ENCODE results near the gene GBE1.
"Not testable (repeated sequence)": the region's sequence is repeated elsewhere in the genome, so short reads cannot be mapped to it uniquely, and the experiment has no call there.

GBE1 gene

GRCh38 chr3:81518945-81519344 lies 242.5 kb downstream of the GBE1 start:
- no peak for DNase-seq

GRCh38 chr3:81516042-81516441 lies 245.4 kb downstream of the GBE1 start:
- DNase-seq = no peak

DNA sequence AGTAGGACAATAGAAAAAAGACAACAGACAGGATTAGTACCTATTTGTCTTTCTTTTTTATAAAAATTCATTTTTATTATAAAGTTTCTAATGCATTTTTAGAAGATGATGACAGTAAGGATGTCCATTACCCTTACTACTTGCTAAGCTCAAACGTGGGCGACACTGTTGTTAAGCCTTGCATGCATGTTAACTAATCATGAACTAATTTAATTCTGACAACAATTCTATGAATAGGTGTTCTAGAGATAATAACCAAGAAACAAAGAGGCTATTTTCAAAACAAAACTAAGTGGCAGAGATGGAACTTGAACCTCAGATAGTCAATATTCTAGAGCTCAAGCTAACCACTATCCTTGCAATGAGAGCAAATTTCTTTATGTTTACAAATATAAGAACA lies 247.9 kb downstream of the GBE1 start:
- DNase-seq = no peak

GRCh38 chr3:81503026-81503425 lies 258.4 kb downstream of the GBE1 start:
- no peak for DNase-seq

GRCh38 chr3:81502236-81502635 lies 259.2 kb downstream of the GBE1 start:
- DNase-seq = no peak

GRCh38 chr3:81500039-81500438 lies 261.4 kb downstream of the GBE1 start:
- no peak for DNase-seq

- DNase-seq = no peak
Observed at GRCh38 chr3:81497572-81498251, 263.7 kb downstream of the GBE1 start.

DNA sequence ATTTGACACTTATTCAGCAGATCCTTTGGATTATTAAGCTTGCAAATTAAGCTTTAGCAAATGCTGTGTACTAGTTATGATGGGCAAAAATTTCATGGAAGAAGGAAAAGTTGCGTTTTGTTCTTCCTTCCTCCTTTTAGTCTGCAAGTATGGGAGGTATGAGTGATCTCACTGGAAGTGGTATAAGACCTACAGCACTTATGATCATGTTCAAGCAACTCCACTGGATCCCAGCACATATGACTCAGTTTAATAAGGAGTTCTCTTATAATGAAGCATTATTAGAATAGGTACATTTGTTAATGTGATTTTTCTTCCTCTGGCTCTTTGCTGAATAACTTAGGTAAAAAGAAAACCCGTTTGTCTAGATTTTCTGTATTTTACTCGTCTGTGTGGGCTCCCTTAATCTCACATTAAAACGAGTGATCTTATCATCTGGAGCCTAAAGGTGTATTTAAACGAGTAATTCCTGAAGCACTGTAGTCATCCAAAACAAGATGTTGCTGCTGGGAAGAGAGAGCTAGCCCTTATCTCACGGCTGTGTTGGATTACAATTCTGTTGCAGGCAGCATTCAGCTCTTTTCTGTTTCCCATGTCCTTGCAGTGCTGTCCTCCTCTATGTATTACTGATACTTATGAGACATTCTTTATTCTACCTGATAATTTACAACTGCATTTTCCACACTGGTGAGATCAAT lies 264.9 kb downstream of the GBE1 start:
- DNase-seq = no peak

- not testable (repeated sequence) for DNase-seq
Observed at GRCh38 chr3:81492471-81492870, 269.0 kb downstream of the GBE1 start.

DNA sequence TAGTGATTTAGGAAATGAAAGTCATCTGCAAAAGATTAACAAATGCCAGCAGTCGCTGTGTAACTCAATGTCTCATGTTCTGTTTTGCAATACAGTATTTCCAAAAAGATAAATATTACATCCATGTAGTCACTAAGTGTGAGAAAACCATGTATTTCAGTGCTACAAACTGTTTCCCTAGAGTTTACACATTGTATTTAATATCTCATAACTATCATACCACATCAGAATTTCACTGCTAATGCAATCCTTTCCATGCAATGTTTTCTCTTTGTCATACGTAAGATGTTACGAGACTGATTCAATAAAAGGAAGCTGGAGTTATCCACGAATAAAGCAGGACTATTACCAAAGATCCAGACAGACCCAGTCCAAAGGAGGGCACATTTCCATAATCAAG lies 269.4 kb downstream of the GBE1 start:
- no peak for DNase-seq

- peak; percentile 50 for DNase-seq
Observed at GRCh38 chr3:81490541-81491288, 270.7 kb downstream of the GBE1 start.

- DNase-seq = no peak
Observed at GRCh38 chr3:81485444-81485865, 276.0 kb downstream of the GBE1 start.

DNA sequence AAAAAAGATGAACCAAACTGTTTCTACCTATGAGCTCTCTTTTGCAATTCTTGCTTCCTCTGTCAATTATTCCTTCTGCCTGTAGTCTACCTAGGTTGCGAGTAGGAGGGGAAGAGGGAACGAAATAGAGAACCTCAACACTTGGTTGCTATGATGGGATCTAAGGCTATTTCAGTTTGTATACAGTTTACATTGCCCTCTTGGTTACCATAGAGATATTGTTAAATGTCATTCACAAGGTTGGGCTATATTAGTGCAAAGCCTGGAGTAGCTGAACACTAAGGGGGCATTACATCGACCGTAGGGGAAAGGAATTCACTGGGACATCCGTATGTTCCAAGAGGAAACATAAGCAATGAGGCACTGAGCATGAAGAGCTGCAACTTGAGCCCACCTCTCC lies 276.9 kb downstream of the GBE1 start:
- DNase-seq = no peak

DNA sequence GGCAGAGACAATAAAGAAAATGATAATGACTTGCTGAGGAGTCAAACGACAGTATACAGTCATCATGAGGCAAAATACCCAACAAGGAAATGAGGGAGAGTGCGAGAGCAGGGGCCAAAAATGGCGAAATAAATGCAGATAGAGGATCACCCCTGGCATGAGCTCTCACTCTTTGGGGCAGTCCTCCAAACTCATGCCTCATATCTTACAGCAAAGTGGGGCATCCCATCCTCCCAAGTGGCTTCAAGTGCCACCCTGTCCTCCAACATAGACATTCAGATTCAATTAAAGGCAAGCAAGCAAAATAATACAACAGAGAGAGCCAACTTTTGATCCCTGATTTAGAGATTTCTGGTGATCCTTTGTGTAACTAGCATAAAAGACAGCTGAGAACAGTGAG lies 278.4 kb downstream of the GBE1 start:
- DNase-seq = no peak

GRCh38 chr3:81477740-81478139 lies 283.7 kb downstream of the GBE1 start:
- DNase-seq = no peak

DNA sequence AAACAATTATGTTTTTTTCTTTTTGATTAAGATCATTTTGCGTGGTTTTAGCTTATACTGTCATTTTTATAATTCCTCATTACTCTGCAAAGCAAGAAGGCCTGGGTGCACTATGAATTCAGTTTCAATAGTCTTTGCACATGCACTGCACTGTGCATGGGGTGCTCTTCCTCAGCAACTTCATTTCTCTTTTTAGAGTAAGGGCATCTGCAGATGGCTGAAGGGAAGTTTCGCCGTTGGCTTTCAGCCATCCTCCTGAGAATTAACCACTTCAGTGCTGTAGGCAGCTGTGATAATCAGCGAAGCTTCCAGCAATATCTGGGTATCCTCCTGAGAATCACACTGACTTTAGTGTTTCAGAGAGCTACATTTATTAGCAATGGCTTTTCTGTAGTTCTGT lies 284.8 kb downstream of the GBE1 start:
- DNase-seq = no peak

GRCh38 chr3:81472600-81473362 lies 288.7 kb downstream of the GBE1 start:
- no peak for DNase-seq

GRCh38 chr3:81470524-81471278 lies 290.7 kb downstream of the GBE1 start:
- DNase-seq = no peak

DNA sequence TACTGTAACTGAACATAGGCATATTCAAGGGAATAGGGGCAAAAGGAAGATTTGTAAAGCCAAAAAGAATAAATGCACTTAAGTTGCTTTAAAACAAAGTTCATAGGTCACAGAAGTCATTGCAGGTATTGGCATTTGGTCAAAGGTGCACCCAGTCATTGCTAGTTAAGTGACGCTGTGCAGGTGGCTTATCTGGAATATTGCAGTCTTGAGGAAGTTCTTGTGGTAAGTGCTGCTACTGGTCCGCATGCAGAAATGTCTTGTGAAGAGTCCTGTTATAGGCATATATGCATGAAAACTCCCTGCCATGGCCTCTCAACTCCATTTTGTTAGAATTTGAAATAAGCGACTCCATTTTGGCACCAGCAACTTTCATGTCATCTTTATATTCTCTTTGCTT lies 293.1 kb downstream of the GBE1 start:
- no peak for DNase-seq

- no peak for DNase-seq
Observed at GRCh38 chr3:81466201-81466560, 295.3 kb downstream of the GBE1 start.

DNA sequence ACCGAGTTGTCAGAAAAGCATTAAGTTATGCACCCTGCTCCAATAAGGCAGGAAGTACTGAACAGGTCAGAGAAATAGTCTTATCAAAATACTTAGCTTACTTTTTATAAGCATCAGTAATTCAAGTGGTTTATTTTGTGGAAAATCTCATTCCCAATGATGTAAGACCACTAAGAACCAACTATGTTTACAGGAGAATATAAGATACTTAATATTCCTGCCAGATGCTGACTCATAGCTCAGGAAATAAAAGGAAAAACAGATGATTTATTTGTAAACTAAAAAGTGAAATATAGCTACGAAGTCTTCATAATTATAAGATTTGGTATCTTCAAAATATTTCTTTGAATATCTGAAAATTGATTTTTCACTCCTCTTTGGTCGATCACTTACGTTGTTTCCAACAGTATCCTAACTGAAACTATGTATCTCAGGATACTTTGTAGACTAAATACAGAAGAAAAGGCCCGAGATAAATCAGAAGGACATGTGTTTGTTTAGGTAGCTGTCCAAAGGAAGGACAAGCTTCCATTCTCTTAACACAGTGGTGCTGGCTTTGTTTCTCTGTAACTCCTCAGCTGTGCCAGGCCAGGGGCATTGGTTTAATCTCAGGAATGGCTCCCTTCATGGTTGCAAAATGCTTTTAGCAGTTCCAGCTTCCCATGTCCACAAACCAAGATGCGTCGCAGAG lies 295.8 kb downstream of the GBE1 start:
- no peak for DNase-seq

DNA sequence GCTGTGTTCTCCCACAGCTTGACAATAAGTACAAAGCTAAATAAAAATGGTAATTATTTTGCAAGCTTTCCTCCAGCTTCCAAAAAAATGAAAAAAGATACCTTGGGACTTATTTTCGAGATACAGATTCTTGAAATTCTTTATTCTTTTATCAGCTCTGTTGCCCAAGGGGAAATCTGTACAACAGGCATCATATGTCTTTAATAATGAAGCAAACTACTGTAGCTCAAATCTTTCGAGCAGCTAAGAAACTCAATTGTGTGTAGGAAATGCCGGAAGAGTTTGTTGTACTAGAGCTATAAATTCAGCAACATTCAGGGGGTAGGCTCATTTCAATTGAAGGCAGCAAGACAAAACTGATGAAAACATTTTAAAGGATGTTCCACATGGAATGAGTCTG lies 297.7 kb downstream of the GBE1 start:
- no peak for DNase-seq

Measured in KG1 (cell line).